Stomach (tissue), 9 donors: ENCODE data around the gene HTR2B. TPM values are rescaled to one million over a fixed set of nuclear protein-coding genes. Genes with fewer than 3 reads are reported as not detected.
"Not testable (repeated sequence)": the region's sequence is repeated elsewhere in the genome, so short reads cannot be mapped to it uniquely, and the experiment has no call there.

Experiments
- DNase-seq, 2 donors: peaks; one replicate each; pipeline versions ENCODE4 v3.0.0 to v3.0.0-alpha.2; 2013 to 2019
- H3K27ac ChIP-seq, 5 donors: fragments of 200-600 bp in 4 of 5; sonication (generic) in 4 of 5; one replicate each; pipeline ENCODE4 v1.5.1; 2013 to 2019; ENCODE audit warnings: mild to moderate bottlenecking in 1 of 5, moderate library complexity in 1 of 5
- H3K27me3 ChIP-seq, 3 donors: fragments of 200-600 bp; sonication (generic); one replicate each; pipeline ENCODE4 v1.5.1; 2017 to 2019; ENCODE audit warnings: mixed run types in 1 of 3
- H3K36me3 ChIP-seq, 4 donors: fragments of 200-600 bp; sonication (generic); 1 replicate in 3 of 4; 2 replicates in 1 of 4; pipeline ENCODE4 v1.5.1; 2016 to 2019
- H3K4me1 ChIP-seq, 4 donors: fragments of 200-600 bp; sonication (generic); one replicate each; pipeline ENCODE4 v1.5.1; 2016 to 2019
- H3K4me3 ChIP-seq, 4 donors: fragments of 200-600 bp; sonication (generic) in 3 of 4; one replicate each; pipeline ENCODE4 v1.5.1; 2016 to 2019; ENCODE audit warnings: mild to moderate bottlenecking in 1 of 4
- H3K9me3 ChIP-seq, 4 donors: fragments of 200-600 bp; sonication (generic); one replicate each; pipeline ENCODE4 v1.5.1; 2016 to 2019
- EP300 ChIP-seq: sonication (generic); formaldehyde crosslinking; IDR thresholded peaks from one replicate; pipeline ENCODE4 v1.6.1; 2017; ENCODE audit warnings: antibody characterized with exemption
- POLR2A ChIP-seq, 4 donors: fragments of 450-650 bp; IDR thresholded peaks; one replicate each; pipeline ENCODE4 v1.6.1; 2016; ENCODE audit warnings: antibody characterized with exemption in 4 of 4, control low read depth in 2 of 4, mild to moderate bottlenecking in 1 of 4, moderate library complexity in 1 of 4
- POLR2AphosphoS5 ChIP-seq, 3 donors: sonication (generic); formaldehyde crosslinking; IDR thresholded peaks; one replicate each; pipeline ENCODE4 v1.6.1; 2016; ENCODE audit warnings: antibody characterized with exemption in 3 of 3
- WGBS, 5 donors: extraction: QIAGEN DNeasy Blood & Tissue Kit in 3 of 5; methylation state at CpG; one replicate each; pipeline versions ENCODE4 v1.1.5 to v1.1.7; 2013 to 2018; 5-methylcytosine and 5-hydroxymethylcytosine counted together
- intact Hi-C: fragments of 100-400 bp; cut with DNase I; formaldehyde crosslinking; loops from one replicate; pipeline ENCODE4 v1.15.1; 2023; ENCODE audit warnings: low total_unique reads
- polyA plus RNA-seq, 3 donors: library from polyadenylated mRNA; stranded (reverse); fragments of 200-250 nt; gene quantifications; one replicate each; pipeline ENCODE4 v1.2.3, GENCODE V29; 2013
- total RNA-seq, 5 donors: library from RNA; depleted of rRNA; stranded (reverse); fragments of >200 nt; gene quantifications; one replicate each; pipeline versions ENCODE4 v1.1.0 to v1.2.3, GENCODE V29; 2014 to 2016
- TF ChIP-seq, protein P1 (sequence below), 7 experiments: fragments of 450-650 bp in 4 of 7; fragments of 200-600 bp in 3 of 7; sonication (generic) in 3 of 7; IDR thresholded peaks; one replicate each; pipeline ENCODE4 v1.5.1; 2016 to 2019; ENCODE audit warnings: antibody characterized with exemption in 7 of 7, control low read depth in 2 of 7, mild to moderate bottlenecking in 1 of 7
- donor health status: healthy with polysubstance abuse.
- donor health status: Bipolar disorder and iron deficiency.
- donor health status: healthy.

The HTR2B gene
- total and polyA plus RNA-seq, 8 donors = 0.35 to 32.1 (median 1.3) TPM; not detected in 3

DNA sequence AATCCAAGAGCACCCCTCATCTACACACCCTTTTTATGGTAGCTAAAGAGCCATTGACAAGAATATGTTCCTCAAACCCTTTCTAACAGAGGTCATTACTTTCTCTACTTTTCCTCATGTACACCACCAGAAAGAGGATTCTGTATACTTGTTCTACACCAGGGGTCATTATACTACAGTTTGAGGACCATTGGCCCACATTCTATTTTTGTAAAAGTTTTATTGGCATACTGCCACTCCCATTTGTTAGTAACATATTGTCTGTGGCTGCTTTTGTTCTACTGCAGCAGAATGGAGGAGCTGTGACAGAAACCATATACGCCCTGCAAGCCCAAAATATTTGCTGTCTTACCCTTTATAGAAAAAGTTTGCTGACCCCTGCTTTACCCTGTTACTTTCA lies 14.3 kb downstream of the HTR2B start:
- Histone ChIP-seq H3K27ac (peak overlapping the region in 1 of 5 donors; percentile 63), H3K4me1 (peaks cover 0 to 27% (median 11%) of the 10 kb centered on the region in 4 donors), H3K27me3 (no peaks in the 10 kb centered on the region), H3K9me3 (no peaks in the 10 kb centered on the region), H3K36me3 (peaks cover 0 to 36% (median 18%) of the 10 kb centered on the region in 4 donors), H3K4me3 (no peak overlapping the region)
- intact Hi-C loops = no loop called here
- peak in 1 of 2 donors; percentile 79 for DNase-seq
- 39 to 52% (median 42%) methylated on average over 1 of the region's 1 CpG for WGBS, 5 donors
- no peak for TF ChIP-seq POLR2A (IDR thresholded peaks at IDR 0.05)

DNA sequence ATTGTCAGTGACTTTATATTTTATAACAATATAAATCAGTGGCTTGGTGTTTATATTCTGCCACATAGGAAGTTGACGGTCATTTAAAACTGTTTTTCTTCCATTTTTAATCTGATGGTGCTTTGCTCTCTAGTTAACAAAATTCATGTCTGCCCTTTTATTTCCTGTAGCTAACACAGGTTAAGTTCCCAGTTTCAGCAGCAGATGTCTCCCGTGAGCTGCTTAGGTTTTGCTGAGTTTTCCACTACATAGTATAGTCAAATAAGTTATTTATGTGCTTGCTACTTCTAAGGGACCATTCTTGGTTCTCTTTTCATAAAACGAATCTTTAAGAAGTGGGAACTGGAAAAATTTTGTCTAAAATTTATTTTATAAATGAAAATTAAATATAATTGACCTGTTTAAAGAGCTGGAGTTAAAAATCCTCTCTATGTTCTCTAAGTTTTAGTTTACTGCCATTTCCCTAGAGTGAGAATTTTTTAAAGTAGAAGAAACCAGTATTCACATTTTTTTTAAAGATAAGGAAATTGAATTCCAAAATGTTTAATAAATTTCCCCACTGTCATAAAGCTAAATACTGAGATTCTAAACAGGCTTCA lies 20.6 kb downstream of the HTR2B start:
- H3K36me3 ChIP-seq = peaks cover 12 to 37% (median 32%) of the 10 kb centered on the region in 4 donors
- TF ChIP-seq, protein P1, sequence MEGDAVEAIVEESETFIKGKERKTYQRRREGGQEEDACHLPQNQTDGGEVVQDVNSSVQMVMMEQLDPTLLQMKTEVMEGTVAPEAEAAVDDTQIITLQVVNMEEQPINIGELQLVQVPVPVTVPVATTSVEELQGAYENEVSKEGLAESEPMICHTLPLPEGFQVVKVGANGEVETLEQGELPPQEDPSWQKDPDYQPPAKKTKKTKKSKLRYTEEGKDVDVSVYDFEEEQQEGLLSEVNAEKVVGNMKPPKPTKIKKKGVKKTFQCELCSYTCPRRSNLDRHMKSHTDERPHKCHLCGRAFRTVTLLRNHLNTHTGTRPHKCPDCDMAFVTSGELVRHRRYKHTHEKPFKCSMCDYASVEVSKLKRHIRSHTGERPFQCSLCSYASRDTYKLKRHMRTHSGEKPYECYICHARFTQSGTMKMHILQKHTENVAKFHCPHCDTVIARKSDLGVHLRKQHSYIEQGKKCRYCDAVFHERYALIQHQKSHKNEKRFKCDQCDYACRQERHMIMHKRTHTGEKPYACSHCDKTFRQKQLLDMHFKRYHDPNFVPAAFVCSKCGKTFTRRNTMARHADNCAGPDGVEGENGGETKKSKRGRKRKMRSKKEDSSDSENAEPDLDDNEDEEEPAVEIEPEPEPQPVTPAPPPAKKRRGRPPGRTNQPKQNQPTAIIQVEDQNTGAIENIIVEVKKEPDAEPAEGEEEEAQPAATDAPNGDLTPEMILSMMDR (IDR thresholded peaks at IDR 0.05) = peak in 4 of 7 experiments; percentile 69 to 83 (median 75)
- TF ChIP-seq POLR2A (IDR thresholded peaks at IDR 0.05) (no peak), POLR2AphosphoS5 (IDR thresholded peaks at IDR 0.05) (no peak)
- H3K27me3 ChIP-seq = no peaks in the 10 kb centered on the region
- peaks cover 11 to 18% (median 16%) of the 10 kb centered on the region in 4 donors for H3K9me3 ChIP-seq
- intact Hi-C loops = loop anchor here (10.0 kb wide), 1 partner anchor 91 kb away; the partner anchor contains the start of gene ARMC9
- DNase-seq = peak; percentile 54 to 87
- no peak overlapping the region for H3K4me3 ChIP-seq
- H3K27ac ChIP-seq = peak overlapping the region in 3 of 5 donors; percentile 11 to 58 (median 53)
- 3 to 13% (median 7%) methylated on average over 3 of the region's 3 CpGs for WGBS, 5 donors
- H3K4me1 ChIP-seq = peaks cover 0 to 47% (median 14%) of the 10 kb centered on the region in 4 donors

DNA sequence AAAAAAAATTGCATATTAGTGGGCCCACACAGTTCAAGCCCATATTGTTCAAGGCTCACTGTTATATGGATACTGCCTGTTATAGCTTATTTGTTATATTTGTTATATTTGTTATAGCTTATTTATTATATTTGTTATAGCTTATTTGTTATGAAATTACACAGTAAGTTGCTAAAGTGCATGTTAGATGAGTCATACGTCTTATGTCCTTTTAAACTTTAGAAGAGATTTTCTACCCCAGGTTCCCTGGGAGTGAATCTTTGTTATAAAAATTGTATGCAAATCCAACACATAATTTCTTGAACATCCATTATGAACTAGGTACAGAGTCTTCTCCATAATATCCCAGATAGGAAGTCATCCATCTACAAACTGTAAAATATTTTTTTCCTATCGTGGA lies 22.1 kb downstream of the HTR2B start:
- TF ChIP-seq, protein P1 (IDR thresholded peaks at IDR 0.05) = no peak
- no peak for TF ChIP-seq EP300
- no peak for TF ChIP-seq POLR2AphosphoS5 (IDR thresholded peaks at IDR 0.05)
- no peak for TF ChIP-seq POLR2A (IDR thresholded peaks at IDR 0.05)
- Histone ChIP-seq H3K9me3 (peaks cover 11 to 28% (median 23%) of the 10 kb centered on the region in 4 donors), H3K36me3 (peaks cover 21 to 42% (median 33%) of the 10 kb centered on the region in 4 donors), H3K27ac (peak overlapping the region in 2 of 5 donors; percentile 11 to 58), H3K4me3 (no peak overlapping the region), H3K27me3 (no peaks in the 10 kb centered on the region), H3K4me1 (peaks cover 0 to 47% (median 14%) of the 10 kb centered on the region in 4 donors)
- no peak for DNase-seq
- WGBS, 5 donors = 72 to 92% (median 85%) methylated on average over 2 of the region's 2 CpGs
- intact Hi-C loops = loop anchor here (10.0 kb wide), 1 partner anchor 92 kb away; the partner anchor contains the start of gene ARMC9

DNA sequence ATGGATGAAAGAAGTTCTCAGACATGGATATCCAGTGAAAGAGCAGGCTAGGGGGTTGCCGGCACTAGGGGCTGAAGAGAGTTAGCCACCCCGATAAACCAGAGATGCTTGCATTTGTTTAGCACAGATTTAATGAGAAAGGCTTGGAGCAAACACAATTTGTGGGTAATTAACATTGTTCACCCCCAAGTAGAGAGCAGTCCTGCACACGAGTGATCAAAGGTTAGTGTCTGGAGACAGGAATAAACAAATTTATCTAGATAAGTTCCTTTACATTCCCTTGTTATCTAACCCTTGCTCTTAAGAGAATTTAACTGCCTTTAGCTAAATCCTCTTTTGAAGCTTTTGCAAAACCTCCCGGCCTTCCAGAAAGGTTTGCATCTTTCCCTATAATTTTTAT lies 23.9 kb downstream of the HTR2B start:
- TF ChIP-seq, protein P1 (IDR thresholded peaks at IDR 0.05) = no peak
- TF ChIP-seq EP300 = no peak
- no peak for TF ChIP-seq POLR2A (IDR thresholded peaks at IDR 0.05)
- TF ChIP-seq POLR2AphosphoS5 (IDR thresholded peaks at IDR 0.05) = no peak
- peaks cover 11 to 28% (median 23%) of the 10 kb centered on the region in 4 donors for H3K9me3 ChIP-seq
- peaks cover 0 to 42% (median 12%) of the 10 kb centered on the region in 4 donors for H3K4me1 ChIP-seq
- no peaks in the 10 kb centered on the region for H3K27me3 ChIP-seq
- H3K4me3 ChIP-seq = no peak overlapping the region
- H3K27ac ChIP-seq = peak overlapping the region in 1 of 5 donors; percentile 30
- intact Hi-C loops = loop anchor here (10.0 kb wide), 1 partner anchor 94 kb away; the partner anchor contains the start of gene ARMC9
- 67 to 84% (median 70%) methylated on average over 4 of the region's 4 CpGs for WGBS, 5 donors
- peaks cover 27 to 60% (median 49%) of the 10 kb centered on the region in 4 donors for H3K36me3 ChIP-seq
- DNase-seq = no peak

DNA sequence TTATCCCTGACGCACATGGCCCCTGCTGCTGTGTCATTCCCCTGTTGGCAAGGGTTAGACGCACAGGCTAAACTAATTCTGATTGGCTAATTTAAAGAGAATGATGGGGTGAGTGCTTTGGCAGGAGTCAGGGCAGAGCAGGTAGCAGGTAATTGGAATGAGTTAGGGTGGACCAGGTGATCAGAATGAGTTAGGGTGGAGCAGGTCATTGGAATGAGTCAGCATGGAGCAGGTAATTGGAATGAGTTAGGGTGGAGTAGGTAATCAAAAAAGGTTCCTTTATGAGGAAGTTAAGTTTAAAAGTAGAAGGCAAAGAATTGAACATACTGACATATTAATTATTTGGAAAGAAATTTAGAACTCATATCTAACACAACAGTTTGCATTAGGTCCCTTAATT lies 24.5 kb downstream of the HTR2B start:
- Histone ChIP-seq H3K27ac (peak overlapping the region in 1 of 5 donors; percentile 30), H3K9me3 (peaks cover 11 to 28% (median 23%) of the 10 kb centered on the region in 4 donors), H3K36me3 (peaks cover 27 to 67% (median 49%) of the 10 kb centered on the region in 4 donors), H3K4me1 (peaks cover 0 to 44% (median 12%) of the 10 kb centered on the region in 4 donors)
- H3K4me3 ChIP-seq, DNase-seq, H3K27me3 ChIP-seq: not testable (repeated sequence)
- 91 to 100% (median 98%) methylated on average over 2 of the region's 2 CpGs for WGBS, 5 donors
- intact Hi-C loops = loop anchor here (10.0 kb wide), 1 partner anchor 94 kb away; the partner anchor contains the start of gene ARMC9
